T-cell (primary cell): Measurements from ENCODE around the gene CHMP4A. TPM values are rescaled to one million over a fixed set of nuclear protein-coding genes. Genes with fewer than 3 reads are reported as not detected.
A peak's percentile ranks its signal among the peaks of the same experiment; 100 is the strongest.

Experiments
- ATAC-seq, 4 experiments: fragments of 200-7000 bp in 3 of 4; fragments of 150-1000 bp in 1 of 4; cut with Tn5 transposase; replicated peaks in 1 of 4; 1 replicate in 3 of 4; 2 replicates in 1 of 4; pipeline ENCODE4 v1.10.0; 2021; ENCODE audit warnings: moderate library complexity in 3 of 4, mild to moderate bottlenecking in 2 of 4, moderate number of reproducible peaks in 1 of 4
- CTCF ChIA-PET, 2 donors: fragments of 300-600 bp; sonication (Branson Sonifier 250); formaldehyde crosslinking; loops; one replicate each; lab custom pipeline; 2022; ENCODE audit warnings: antibody characterized with exemption in 2 of 2; lab: Charles Lee
- POLR2A ChIA-PET, 2 donors: fragments of 300-600 bp; sonication (Branson Sonifier 250); formaldehyde crosslinking; loops; one replicate each; lab custom pipeline; 2022; ENCODE audit warnings: antibody characterized with exemption in 2 of 2; lab: Charles Lee
- DNase-seq, 35 experiments: peaks; one replicate each; pipeline versions ENCODE4 v3.0.0 to v3.0.0-alpha.2; 2013 to 2023
- H3K27ac ChIP-seq: one replicate; pipeline ENCODE4 v1.5.1; 2013; ENCODE audit warnings: low read length
- H3K27me3 ChIP-seq, 2 experiments: replicated peaks in 1 of 2; 1 replicate in 1 of 2; 2 replicates in 1 of 2; pipeline versions ENCODE4 v1.6.1 to v1.7.0; 2013; ENCODE audit warnings: low read length in 1 of 2, mixed read lengths in 1 of 2; ENCODE audit not compliant: control insufficient read depth in 2 of 2, insufficient read depth in 2 of 2; ENCODE audit errors: extremely low read depth in 1 of 2
- H3K36me3 ChIP-seq, 2 donors: 1 replicate in 1 of 2; 2 replicates in 1 of 2; pipeline versions ENCODE4 v1.6.1 to v1.7.0; 2013; ENCODE audit warnings: low read length in 1 of 2; ENCODE audit not compliant: control insufficient read depth in 2 of 2, insufficient read depth in 1 of 2; ENCODE audit errors: extremely low read depth in 1 of 2
- H3K4me1 ChIP-seq, 2 experiments: 1 replicate in 1 of 2; 2 replicates in 1 of 2; pipeline versions ENCODE4 v1.6.1 to v1.7.0; 2013; ENCODE audit warnings: low read length in 2 of 2, mixed read lengths in 1 of 2; ENCODE audit not compliant: insufficient read depth in 2 of 2, control insufficient read depth in 1 of 2; ENCODE audit errors: extremely low read depth in 1 of 2
- H3K4me3 ChIP-seq, 2 donors: 1 replicate in 1 of 2; 2 replicates in 1 of 2; pipeline versions ENCODE4 v1.5.1 to v1.7.0; 2013; ENCODE audit warnings: mild to moderate bottlenecking in 2 of 2, low read length in 1 of 2, moderate library complexity in 1 of 2; ENCODE audit not compliant: control insufficient read depth in 1 of 2; ENCODE audit errors: extremely low read depth in 1 of 2
- H3K9me3 ChIP-seq: 2 replicates; pipeline ENCODE4 v1.7.0; 2013
- H3K27ac Mint-ChIP-seq, 2 donors: one replicate each; pipeline ENCODE4 v1.8.0; 2020 to 2021; ENCODE audit warnings: mild to moderate bottlenecking in 2 of 2, mixed read lengths in 2 of 2
- H3K27me3 Mint-ChIP-seq, 2 donors: one replicate each; pipeline ENCODE4 v1.8.0; 2021 to 2022; ENCODE audit warnings: mixed read lengths in 2 of 2
- H3K36me3 Mint-ChIP-seq: one replicate; pipeline ENCODE4 v1.8.0; 2021; ENCODE audit warnings: mixed read lengths
- H3K4me1 Mint-ChIP-seq, 3 donors: one replicate each; pipeline ENCODE4 v1.8.0; 2020 to 2022; ENCODE audit warnings: mixed read lengths in 3 of 3, mild to moderate bottlenecking in 1 of 3
- H3K4me3 Mint-ChIP-seq, 3 donors: one replicate each; pipeline ENCODE4 v1.8.0; 2020 to 2022; ENCODE audit warnings: mild to moderate bottlenecking in 3 of 3, mixed read lengths in 3 of 3, moderate library complexity in 3 of 3
- H3K9me3 Mint-ChIP-seq, 3 donors: one replicate each; pipeline ENCODE4 v1.8.0; 2020 to 2022; ENCODE audit warnings: mixed read lengths in 3 of 3
- WGBS: methylation state at CpG from one replicate; pipeline ENCODE4 v1.1.5; 2013; ENCODE audit warnings: missing lambda C conversion rate; ENCODE audit not compliant: insufficient coverage; 5-methylcytosine and 5-hydroxymethylcytosine counted together
- total RNA-seq, 35 experiments: library from RNA in 6 of 35; stranded (reverse) in 6 of 35; fragments of 120-200 nt in 1 of 35; gene quantifications; one replicate each; pipeline versions ENCODE4 v1.2.1 to v1.2.4 and lab custom pipeline; 2013 to 2026

The CHMP4A gene
- 10 to 100 TPM; 81.9 to 99.6 (median 92.8) TPM for total RNA-seq
- 111 TPM for total RNA-seq (2013)
- 2.4 to 10.1 (median 7.3) reads per million in 29 experiments for total RNA-seq (lab: John Stamatoyannopoulos, UW)

GRCh38 chr14:24212924-24213865 is at the start of gene CHMP4A:
Gene CHMP4A (minus strand): TSS chr14:24213488. CDS start chr14:24213439, 49 bp downstream.
- under 1% methylated on average over 38 of the region's 53 CpGs for WGBS
- DNase-seq = peak; percentile 84 to 98 (median 96)
- no peaks in the 10 kb centered on the region for H3K9me3 ChIP-seq
- CTCF ChIA-PET = interaction anchor here (0.6 to 1.7 kb wide), 5 partner anchors 20 to 219 kb away, joined by 3 to 12 read pairs (median 5); partner anchors contain the start of gene TINF2 (in 1 of the 2)
- peak; percentile 76 to 82 (median 78) for ATAC-seq
- peak within 1 kb of the TSS; percentile 81 to 99 for H3K4me3 ChIP-seq
- Mint-ChIP-seq H3K4me1 (peaks cover 55 to 67% (median 58%) of the 10 kb centered on the region in 3 donors), H3K9me3 (no peaks in the 10 kb centered on the region), H3K27me3 (no peaks in the 10 kb centered on the region), H3K27ac (peak within 1 kb of the TSS; percentile 94 to 95), H3K4me3 (peak within 1 kb of the TSS; percentile 86 to 92 (median 89)), H3K36me3 (peaks cover 36% of the 10 kb centered on the region)
- peaks cover 10 to 37% of the 10 kb centered on the region in 2 donors for H3K36me3 ChIP-seq
- POLR2A ChIA-PET = interaction anchor here (0.5 to 3.6 kb wide), 8 partner anchors 15 to 635 kb away, joined by 3 to 22 read pairs (median 4); partner anchors contain the start of genes JPH4 (in 1 of the 2), TINF2 (in 1 of the 2) and TM9SF1 (in 1 of the 2)
- H3K4me1 ChIP-seq = peaks cover 21 to 45% of the 10 kb centered on the region in 2 experiments
- H3K27me3 ChIP-seq = no peaks in the 10 kb centered on the region
- peak within 1 kb of the TSS; percentile 99 for H3K27ac ChIP-seq

GRCh38 chr14:24261969-24262327 is 48.7 kb upstream of the CHMP4A start:
- H3K27me3 ChIP-seq = no peaks in the 10 kb centered on the region
- DNase-seq = no peak
- H3K9me3 Mint-ChIP-seq = no peaks in the 10 kb centered on the region
- peaks cover 8 to 29% of the 10 kb centered on the region in 2 donors for H3K36me3 ChIP-seq
- ChIA-PET CTCF (no interaction called here), POLR2A (no interaction called here)
- no peak overlapping the region for H3K27ac ChIP-seq
- no peaks in the 10 kb centered on the region for H3K27me3 Mint-ChIP-seq
- no peaks in the 10 kb centered on the region for H3K9me3 ChIP-seq
- no peak overlapping the region for H3K4me3 Mint-ChIP-seq
- H3K4me3 ChIP-seq = no peak overlapping the region
- H3K27ac Mint-ChIP-seq = no peak overlapping the region
- H3K4me1 ChIP-seq = no peaks in the 10 kb centered on the region
- peaks cover 36% of the 10 kb centered on the region for H3K36me3 Mint-ChIP-seq
- peaks cover 0 to 2% (median 0%) of the 10 kb centered on the region in 3 donors for H3K4me1 Mint-ChIP-seq
- 95% methylated on average over 17 of the region's 19 CpGs for WGBS
- no peak for ATAC-seq

- peaks cover 36% of the 10 kb centered on the region for H3K36me3 Mint-ChIP-seq
- peaks cover 8 to 30% of the 10 kb centered on the region in 2 donors for H3K36me3 ChIP-seq
- H3K9me3 Mint-ChIP-seq = no peaks in the 10 kb centered on the region
- H3K27me3 Mint-ChIP-seq = no peaks in the 10 kb centered on the region
- no peak overlapping the region for H3K27ac ChIP-seq
- WGBS = 95% methylated on average over 19 of the region's 20 CpGs
- H3K27ac Mint-ChIP-seq = no peak overlapping the region
- POLR2A ChIA-PET = no interaction called here
- DNase-seq (no peak), ATAC-seq (no peak)
- H3K4me3 Mint-ChIP-seq = no peak overlapping the region
- no peaks in the 10 kb centered on the region for H3K9me3 ChIP-seq
- no peaks in the 10 kb centered on the region for H3K4me1 Mint-ChIP-seq
- no peaks in the 10 kb centered on the region for H3K4me1 ChIP-seq
- CTCF ChIA-PET = no interaction called here
- no peak overlapping the region for H3K4me3 ChIP-seq
- no peaks in the 10 kb centered on the region for H3K27me3 ChIP-seq
Measured at GRCh38 chr14:24261256-24261968, 48.1 kb upstream of the CHMP4A start.

- Histone ChIP-seq H3K36me3 (peaks cover 8 to 31% of the 10 kb centered on the region in 2 donors), H3K9me3 (no peaks in the 10 kb centered on the region), H3K4me1 (no peaks in the 10 kb centered on the region), H3K4me3 (no peak overlapping the region), H3K27ac (no peak overlapping the region), H3K27me3 (no peaks in the 10 kb centered on the region)
- peaks cover 32% of the 10 kb centered on the region for H3K36me3 Mint-ChIP-seq
- 86% methylated on average over 2 of the region's 4 CpGs for WGBS
- ChIA-PET CTCF (no interaction called here), POLR2A (no interaction called here)
- ATAC-seq (no peak), DNase-seq (no peak)
- no peaks in the 10 kb centered on the region for H3K27me3 Mint-ChIP-seq
- no peak overlapping the region for H3K27ac Mint-ChIP-seq
- H3K9me3 Mint-ChIP-seq = no peaks in the 10 kb centered on the region
- H3K4me3 Mint-ChIP-seq = no peak overlapping the region
- H3K4me1 Mint-ChIP-seq = no peaks in the 10 kb centered on the region
Measured at GRCh38 chr14:24260780-24261157, 47.5 kb upstream of the CHMP4A start.

GRCh38 chr14:24260026-24260779 is 46.9 kb upstream of the CHMP4A start:
- peaks cover 31% of the 10 kb centered on the region for H3K36me3 Mint-ChIP-seq
- no peaks in the 10 kb centered on the region for H3K9me3 ChIP-seq
- POLR2A ChIA-PET = no interaction called here
- ATAC-seq (no peak), DNase-seq (no peak)
- peaks cover 8 to 31% of the 10 kb centered on the region in 2 donors for H3K36me3 ChIP-seq
- H3K4me3 ChIP-seq = no peak overlapping the region
- WGBS = 88% methylated on average over 12 of the region's 16 CpGs
- no peaks in the 10 kb centered on the region for H3K4me1 ChIP-seq
- H3K27me3 Mint-ChIP-seq = no peaks in the 10 kb centered on the region
- no peak overlapping the region for H3K27ac Mint-ChIP-seq
- no peak overlapping the region for H3K4me3 Mint-ChIP-seq
- CTCF ChIA-PET = no interaction called here
- no peak overlapping the region for H3K27ac ChIP-seq
- no peaks in the 10 kb centered on the region for H3K4me1 Mint-ChIP-seq
- H3K9me3 Mint-ChIP-seq = no peaks in the 10 kb centered on the region
- no peaks in the 10 kb centered on the region for H3K27me3 ChIP-seq
